CD4-positive, alpha-beta T cell (primary cell): ENCODE measurements around the gene CNNM3. TPM values are rescaled to one million over a fixed set of nuclear protein-coding genes. Genes with fewer than 3 reads are reported as not detected.

Source experiments
- ATAC-seq: fragments of 200-7000 bp; cut with Tn5 transposase; one replicate; pipeline ENCODE4 v1.10.0; 2022; ENCODE audit warnings: mild to moderate bottlenecking; ENCODE audit not compliant: poor library complexity
- CTCF ChIA-PET: fragments of 350-600 bp; sonication (Branson Sonifier 250); formaldehyde crosslinking; loops from one replicate; lab custom pipeline; 2021; ENCODE audit warnings: antibody characterized with exemption, inconsistent platforms; lab: Charles Lee
- POLR2A ChIA-PET: fragments of 350-600 bp; sonication (Branson Sonifier 250); formaldehyde crosslinking; loops from one replicate; lab custom pipeline; 2021; ENCODE audit warnings: antibody characterized with exemption, inconsistent platforms; lab: Charles Lee
- DNase-seq, 14 experiments: peaks; one replicate each; pipeline ENCODE4 v3.0.0-alpha.2; 2013 to 2020; ENCODE audit warnings: mixed read lengths in 2 of 14
- H3K27ac ChIP-seq, 2 donors: one replicate each; pipeline versions ENCODE4 v1.5.1 to v1.7.0; 2013; ENCODE audit warnings: low read length in 2 of 2, low read depth in 1 of 2, mild to moderate bottlenecking in 1 of 2
- H3K27me3 ChIP-seq, 2 experiments: 1 replicate in 1 of 2; 2 replicates in 1 of 2; pipeline versions ENCODE4 v1.6.1 to v1.7.0; 2013; ENCODE audit warnings: low read length in 2 of 2, control low read depth in 1 of 2, mild to moderate bottlenecking in 1 of 2, moderate library complexity in 1 of 2; ENCODE audit not compliant: insufficient read depth in 2 of 2, control insufficient read depth in 1 of 2
- H3K36me3 ChIP-seq: one replicate; pipeline ENCODE4 v1.6.1; 2013; ENCODE audit warnings: low read length, control low read depth; ENCODE audit not compliant: insufficient read depth
- H3K4me1 ChIP-seq: one replicate; pipeline ENCODE4 v1.6.1; 2013; ENCODE audit warnings: low read length, control low read depth; ENCODE audit not compliant: insufficient read depth
- H3K4me3 ChIP-seq: one replicate; pipeline ENCODE4 v1.5.1; 2013; ENCODE audit warnings: mild to moderate bottlenecking, low read length, moderate library complexity
- H3K9me3 ChIP-seq, 2 experiments: 1 replicate in 1 of 2; 2 replicates in 1 of 2; pipeline versions ENCODE4 v1.6.1 to v1.7.0; 2013; ENCODE audit warnings: low read length in 2 of 2, mild to moderate bottlenecking in 2 of 2, control low read depth in 1 of 2, moderate library complexity in 1 of 2; ENCODE audit not compliant: control insufficient read depth in 1 of 2, insufficient read depth in 1 of 2
- H3K27ac Mint-ChIP-seq: one replicate; pipeline ENCODE4 v1.8.0; 2020; ENCODE audit warnings: mixed read lengths
- H3K27me3 Mint-ChIP-seq: one replicate; pipeline ENCODE4 v1.8.0; 2021; ENCODE audit warnings: mixed read lengths
- H3K36me3 Mint-ChIP-seq: one replicate; pipeline ENCODE4 v1.8.0; 2021; ENCODE audit warnings: low read depth, mixed read lengths
- H3K4me1 Mint-ChIP-seq: one replicate; pipeline ENCODE4 v1.8.0; 2021; ENCODE audit warnings: low read depth, mixed read lengths
- H3K4me3 Mint-ChIP-seq: one replicate; pipeline ENCODE4 v1.8.0; 2020; ENCODE audit warnings: mild to moderate bottlenecking, mixed read lengths
- H3K9me3 Mint-ChIP-seq: one replicate; pipeline ENCODE4 v1.8.0; 2020; ENCODE audit warnings: mixed read lengths
- CTCF ChIP-seq: fragments of 200-600 bp; IDR thresholded peaks from one replicate; pipeline ENCODE4 v1.8.0; 2022; ENCODE audit warnings: antibody characterized with exemption, mild to moderate bottlenecking
- intact Hi-C, 2 experiments: fragments of 100-400 bp; cut with DNase I in 1 of 2; cut with micrococcal nuclease in 1 of 2; formaldehyde crosslinking; loops; one replicate each; pipeline versions ENCODE4 v1.15.1 to v1.9.0; 2023 to 2025; cut with DNase I, micrococcal nuclease
- total RNA-seq, 174 experiments: library from RNA in 2 of 174; stranded (reverse) in 2 of 174; gene quantifications; one replicate each; pipeline ENCODE4 v1.2.3 and lab custom pipeline; 2021 to 2026

Gene CNNM3
- total RNA-seq, 2 experiments from 2014 or later: 48.7 to 53.5 TPM

GRCh38 chr2:96809951-96810782, 5.9 kb upstream of the CNNM3 start:
- Histone ChIP-seq H3K27ac (no peak overlapping the region), H3K36me3 (peaks cover 5% of the 10 kb centered on the region), H3K27me3 (no peaks in the 10 kb centered on the region), H3K4me3 (no peak overlapping the region), H3K9me3 (no peaks in the 10 kb centered on the region), H3K4me1 (peaks cover 25% of the 10 kb centered on the region)
- ChIA-PET POLR2A (interaction anchor here (1.2 kb wide), 1 partner anchor 11 kb away, joined by 3 read pairs; no protein-coding TSS in a partner anchor), CTCF (interaction anchor here (1.9 kb wide), 1 partner anchor 48 kb away, joined by 6 read pairs; the partner anchor contains the start of gene ANKRD39)
- ATAC-seq (no peak), DNase-seq (no peak)
- Mint-ChIP-seq H3K36me3 (peaks cover 11% of the 10 kb centered on the region), H3K4me3 (no peak overlapping the region), H3K4me1 (peaks cover 35% of the 10 kb centered on the region), H3K9me3 (no peaks in the 10 kb centered on the region), H3K27ac (peak overlapping the region; percentile 42), H3K27me3 (no peaks in the 10 kb centered on the region)
- intact Hi-C loops: no loop called here
- TF ChIP-seq CTCF: no peak

GRCh38 chr2:96810783-96811192, 5.3 kb upstream of the CNNM3 start:
- Mint-ChIP-seq H3K27ac (peak overlapping the region; percentile 65), H3K4me1 (peaks cover 39% of the 10 kb centered on the region), H3K27me3 (no peaks in the 10 kb centered on the region), H3K4me3 (no peak overlapping the region), H3K36me3 (peaks cover 15% of the 10 kb centered on the region), H3K9me3 (no peaks in the 10 kb centered on the region)
- H3K4me3 ChIP-seq: no peak overlapping the region
- DNase-seq: no peak
- no peaks in the 10 kb centered on the region for H3K9me3 ChIP-seq
- peaks cover 30% of the 10 kb centered on the region for H3K4me1 ChIP-seq
- no peak for TF ChIP-seq CTCF
- ChIA-PET POLR2A (interaction anchor here (1.2 kb wide), 1 partner anchor 10 kb away, joined by 3 read pairs; no protein-coding TSS in a partner anchor), CTCF (interaction anchor here (1.9 kb wide), 1 partner anchor 47 kb away, joined by 6 read pairs; the partner anchor contains the start of gene ANKRD39)
- ATAC-seq: no peak
- no peak overlapping the region for H3K27ac ChIP-seq
- H3K27me3 ChIP-seq: no peaks in the 10 kb centered on the region
- H3K36me3 ChIP-seq: peaks cover 5% of the 10 kb centered on the region
- intact Hi-C loops: no loop called here

- POLR2A ChIA-PET: no interaction called here
- H3K27ac Mint-ChIP-seq: peak overlapping the region; percentile 65
- peaks cover 30% of the 10 kb centered on the region for H3K4me1 Mint-ChIP-seq
These were observed 4.2 kb upstream of the CNNM3 start for GRCh38 chr2:96811917-96812316.

More at GRCh38 chr2:96811917-96812316, 4.2 kb upstream of the CNNM3 start:
- Histone ChIP-seq H3K9me3 (no peaks in the 10 kb centered on the region), H3K27ac (no peak overlapping the region), H3K27me3 (no peaks in the 10 kb centered on the region), H3K4me3 (no peak overlapping the region), H3K36me3 (peaks cover 5% of the 10 kb centered on the region), H3K4me1 (peaks cover 22% of the 10 kb centered on the region)
- H3K36me3 Mint-ChIP-seq: peaks cover 9% of the 10 kb centered on the region
- intact Hi-C loops: no loop called here
- no peaks in the 10 kb centered on the region for H3K27me3 Mint-ChIP-seq
- CTCF ChIA-PET: no interaction called here
- no peak for TF ChIP-seq CTCF
- H3K4me3 Mint-ChIP-seq: no peak overlapping the region
- ATAC-seq (no peak), DNase-seq (no peak)
- H3K9me3 Mint-ChIP-seq: no peaks in the 10 kb centered on the region
